AML-193 (cell line): ENCODE measurements around the gene KSR2.
"Not testable (repeated sequence)": the region's sequence is repeated elsewhere in the genome, so short reads cannot be mapped to it uniquely, and the experiment has no call there.

Experiments
- DNase-seq, 2 experiments: peaks; one replicate each; lab custom pipeline; 2025; lab: John Stamatoyannopoulos, UW

The KSR2 gene

GRCh38 chr12:117857139-117857538 is 111.7 kb downstream of the KSR2 start:
- DNase-seq: not testable (repeated sequence)

GRCh38 chr12:117855165-117855564 is 113.6 kb downstream of the KSR2 start:
- no peak for DNase-seq

- DNase-seq: peak; percentile 14 to 32
These were observed 114.3 kb downstream of the KSR2 start for GRCh38 chr12:117854339-117855012.

- no peak for DNase-seq
These were observed 115.2 kb downstream of the KSR2 start for GRCh38 chr12:117853600-117853999.

GRCh38 chr12:117850048-117850447 is 118.7 kb downstream of the KSR2 start:
- peak; percentile 1 to 26 for DNase-seq

GRCh38 chr12:117847371-117847770 is 121.4 kb downstream of the KSR2 start:
- DNase-seq: no peak

GRCh38 chr12:117845271-117845904 is 123.4 kb downstream of the KSR2 start:
- no peak for DNase-seq

- no peak for DNase-seq
These were observed 124.5 kb downstream of the KSR2 start for GRCh38 chr12:117844114-117844830.

- no peak for DNase-seq
These were observed 126.2 kb downstream of the KSR2 start for GRCh38 chr12:117842630-117843029.

GRCh38 chr12:117842220-117842619 is 126.6 kb downstream of the KSR2 start:
- DNase-seq: no peak

- DNase-seq: no peak
These were observed 131.1 kb downstream of the KSR2 start for GRCh38 chr12:117837737-117838050.

- DNase-seq: peak; percentile 25
These were observed 131.6 kb downstream of the KSR2 start for GRCh38 chr12:117836999-117837736.

- DNase-seq: no peak
These were observed 132.3 kb downstream of the KSR2 start for GRCh38 chr12:117836476-117836875.

GRCh38 chr12:117835156-117835555 is 133.6 kb downstream of the KSR2 start:
- no peak for DNase-seq

GRCh38 chr12:117832459-117833457 is 136.0 kb downstream of the KSR2 start:
- no peak for DNase-seq

GRCh38 chr12:117830471-117830870 is 138.3 kb downstream of the KSR2 start:
- no peak for DNase-seq

- DNase-seq: no peak
These were observed 139.7 kb downstream of the KSR2 start for GRCh38 chr12:117829108-117829507.

GRCh38 chr12:117827660-117828059 is 141.1 kb downstream of the KSR2 start:
- DNase-seq: no peak

GRCh38 chr12:117825827-117826226 is 143.0 kb downstream of the KSR2 start:
- no peak for DNase-seq

- DNase-seq: no peak
These were observed 147.2 kb downstream of the KSR2 start for GRCh38 chr12:117821480-117822175.
